HG03025 (cell line): Measurements from ENCODE around the gene WIPF3.

Source experiments
- ATAC-seq: cut with Tn5 transposase; IDR thresholded peaks from one replicate; pipeline ENCODE4 v1.9.1; 2021; ENCODE audit warnings: mild to moderate bottlenecking, moderate library complexity; ENCODE audit not compliant: unreplicated experiment, low FRiP score

Gene WIPF3

GRCh38 chr7:29843726-29844125, 37.4 kb downstream of the WIPF3 start:
- ATAC-seq: no peak

GRCh38 chr7:29844559-29844958, 38.3 kb downstream of the WIPF3 start:
- ATAC-seq: no peak

GRCh38 chr7:29847496-29847895, 41.2 kb downstream of the WIPF3 start:
- ATAC-seq: no peak

DNA sequence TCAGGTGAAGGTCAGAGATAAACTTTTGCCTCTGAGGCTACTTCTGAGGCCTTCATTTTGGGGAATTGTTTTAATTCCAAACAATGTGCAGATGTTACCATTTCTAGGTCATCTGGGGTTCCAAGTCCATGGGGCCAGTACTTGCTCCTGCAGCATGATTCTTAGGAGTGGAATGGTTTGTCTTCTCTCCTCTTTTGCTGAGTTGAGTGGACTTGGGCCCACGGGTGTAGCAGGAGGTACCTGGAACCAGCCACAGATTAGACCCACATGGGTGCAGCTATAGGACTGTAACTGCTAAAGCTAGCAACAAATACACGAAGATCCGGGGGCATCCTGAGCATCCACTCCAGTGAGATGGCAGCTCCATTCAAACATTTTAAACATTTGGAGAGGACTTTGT, 41.6 kb downstream of the WIPF3 start:
- no peak for ATAC-seq

GRCh38 chr7:29848941-29849340, 42.6 kb downstream of the WIPF3 start:
- no peak for ATAC-seq

DNA sequence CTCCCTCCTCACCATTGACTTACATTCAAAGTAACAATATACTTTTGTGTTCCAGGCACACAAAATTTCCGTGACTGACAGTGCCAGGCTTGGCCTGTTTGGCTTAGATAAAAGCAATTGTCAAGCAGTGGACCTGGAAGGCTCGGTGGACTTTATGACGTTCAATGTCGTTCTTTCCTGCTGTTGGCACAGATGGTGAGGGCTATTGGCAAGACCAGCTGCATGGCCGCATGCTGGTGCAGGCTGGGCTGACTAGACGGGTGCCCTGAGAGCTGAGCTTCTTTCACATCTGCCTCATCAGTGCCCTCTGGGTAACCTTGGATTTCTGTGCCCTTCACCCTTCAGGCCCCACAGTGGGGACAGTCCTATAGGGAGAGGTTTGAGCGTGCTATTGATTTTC, 45.2 kb downstream of the WIPF3 start:
- ATAC-seq: no peak

DNA sequence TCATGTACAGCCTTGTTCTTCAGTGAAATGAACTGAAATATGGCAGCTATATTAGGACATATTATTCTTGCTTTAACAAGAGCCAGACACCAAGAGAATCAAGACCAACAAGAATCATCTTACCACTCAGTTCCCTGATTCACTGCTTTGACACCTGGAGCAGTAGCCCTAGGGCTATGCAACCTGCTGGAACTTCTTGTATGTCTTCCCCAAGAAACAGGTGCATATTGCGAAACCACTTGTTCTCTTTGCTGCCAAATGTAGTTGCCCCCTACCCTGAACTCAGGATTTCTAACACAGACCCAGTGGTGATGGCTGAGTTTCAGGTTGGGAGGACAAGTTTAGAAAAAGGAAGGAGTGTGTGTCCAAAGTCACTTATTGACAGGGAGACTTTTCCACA, 46.1 kb downstream of the WIPF3 start:
- ATAC-seq: no peak

DNA sequence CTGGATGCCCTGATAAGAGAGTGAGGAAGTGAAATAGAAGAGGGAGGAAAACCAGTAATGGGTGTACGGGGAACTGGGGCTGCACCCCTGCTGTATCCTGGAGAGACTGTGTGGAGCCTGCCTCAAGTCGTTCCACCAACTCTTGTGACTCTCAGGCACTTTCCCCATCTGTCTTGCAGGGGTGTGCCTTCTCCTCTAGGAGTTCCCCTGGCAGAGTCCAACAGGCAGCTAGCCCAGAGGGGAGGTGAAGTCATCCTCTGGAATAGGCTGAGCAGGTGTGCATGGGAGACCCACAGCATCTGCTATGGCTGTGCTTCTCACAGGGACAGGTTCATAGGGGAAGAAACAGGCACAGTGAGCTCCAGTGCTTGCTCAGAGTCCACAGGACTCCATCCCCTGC, 46.8 kb downstream of the WIPF3 start:
- no peak for ATAC-seq

GRCh38 chr7:29853789-29854188, 47.5 kb downstream of the WIPF3 start:
- no peak for ATAC-seq

GRCh38 chr7:29854257-29854938, 48.1 kb downstream of the WIPF3 start:
- ATAC-seq: no peak

DNA sequence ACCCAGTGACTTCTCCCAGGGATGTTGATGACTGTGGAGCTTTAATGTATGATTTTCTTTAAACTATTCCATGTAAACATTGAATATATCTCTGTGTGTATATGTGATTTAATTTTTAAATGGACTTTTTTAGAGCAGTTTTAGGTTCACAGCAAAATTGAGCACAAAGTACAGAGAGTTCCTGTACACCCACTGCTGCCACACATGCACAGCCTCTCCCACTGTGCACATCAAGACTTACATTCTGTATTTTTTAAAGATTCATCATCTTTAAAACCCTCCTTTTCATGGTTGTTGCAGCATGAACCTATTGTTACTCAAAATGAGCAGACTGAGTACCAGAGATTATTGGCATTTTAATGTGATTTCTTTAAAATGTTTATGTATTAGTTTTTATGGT, 51.3 kb downstream of the WIPF3 start:
- ATAC-seq: no peak

DNA sequence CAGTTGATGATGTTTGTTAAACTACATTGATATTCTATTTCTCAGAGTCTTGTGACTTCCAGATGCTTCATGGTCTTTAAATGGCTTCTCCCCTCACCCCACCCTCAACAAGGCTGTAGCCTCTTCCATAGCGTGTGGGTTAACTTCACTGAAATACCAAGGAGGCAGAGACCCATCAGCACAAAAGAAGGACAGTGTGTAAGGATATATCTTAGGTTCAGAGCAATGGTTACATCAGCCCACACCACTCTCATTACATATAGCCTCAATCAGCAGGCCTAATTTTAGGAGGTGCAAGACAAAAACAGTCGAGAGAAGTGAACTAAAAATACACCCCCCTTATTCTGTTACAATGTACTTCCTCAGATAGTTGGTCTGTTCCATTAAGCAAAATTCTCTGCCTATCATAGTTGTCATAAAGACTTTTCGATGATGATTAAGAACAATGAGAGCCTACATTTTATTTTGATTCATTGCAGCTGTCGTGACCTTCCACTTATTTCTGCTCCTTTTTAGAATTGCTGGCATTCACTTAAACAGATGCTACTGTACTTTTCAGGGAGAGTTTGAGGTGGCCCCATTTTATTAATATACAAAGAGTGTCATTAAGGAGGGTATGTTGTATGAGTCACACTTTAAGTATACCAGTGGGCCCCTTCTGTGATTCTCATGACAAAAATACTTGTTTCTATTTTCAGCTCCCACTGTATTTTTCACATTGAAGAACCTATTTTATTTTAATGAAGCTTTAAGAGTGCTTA, 52.1 kb downstream of the WIPF3 start:
- ATAC-seq: no peak

GRCh38 chr7:29859104-29859503, 52.8 kb downstream of the WIPF3 start:
- ATAC-seq: no peak

DNA sequence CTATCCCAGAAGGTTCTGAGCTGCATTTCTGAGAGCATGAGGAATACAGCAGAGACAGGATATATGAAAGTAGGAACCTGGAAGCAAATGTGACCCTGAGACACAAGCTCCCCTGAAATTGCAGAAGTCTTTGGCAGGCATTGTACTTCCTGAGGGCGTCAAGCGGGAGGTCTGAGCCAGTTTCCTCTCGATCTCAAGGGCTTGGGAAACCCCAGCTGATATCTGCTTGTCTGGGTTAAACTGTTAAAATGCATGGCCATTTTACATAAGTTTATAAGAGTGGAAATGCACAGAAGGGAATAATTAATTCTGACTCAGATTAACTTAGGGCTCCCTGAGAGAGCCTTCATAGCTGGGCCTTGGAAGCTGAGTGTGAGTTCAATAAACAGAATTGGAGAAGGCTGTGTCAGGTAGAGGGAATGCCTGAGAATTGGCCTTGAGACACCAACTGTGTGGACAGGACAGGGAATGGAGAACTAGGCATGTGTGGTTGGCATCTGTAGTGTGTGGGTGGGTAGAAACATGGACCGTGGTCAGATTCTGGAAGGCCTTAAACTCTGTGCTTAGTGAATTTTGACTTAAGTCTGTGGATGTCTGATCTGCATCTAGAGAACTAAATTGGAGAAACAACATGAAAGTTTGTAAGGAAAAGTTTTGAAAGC, 53.3 kb downstream of the WIPF3 start:
- ATAC-seq: no peak

DNA sequence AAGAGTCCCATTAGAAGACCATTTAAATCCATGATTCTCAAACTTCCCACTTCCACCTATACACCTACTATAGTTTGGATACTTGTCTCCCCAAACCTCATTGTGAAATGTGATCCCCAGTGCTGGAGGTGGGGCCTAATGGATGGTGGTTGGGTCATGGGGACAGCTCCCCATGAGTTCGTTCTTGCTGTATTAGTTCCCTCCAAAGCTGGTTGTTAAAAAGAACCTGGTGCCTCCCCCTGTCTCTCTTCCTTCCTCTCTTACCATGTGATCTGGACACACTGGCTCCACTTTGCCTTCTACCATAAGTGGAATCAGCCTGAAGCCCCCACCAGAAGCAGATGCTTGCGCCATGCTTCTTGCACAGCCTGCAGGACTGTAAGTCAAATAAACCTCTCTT, 53.9 kb downstream of the WIPF3 start:
- no peak for ATAC-seq

- ATAC-seq: no peak
Measured at GRCh38 chr7:29861884-29862283, 55.6 kb downstream of the WIPF3 start.

DNA sequence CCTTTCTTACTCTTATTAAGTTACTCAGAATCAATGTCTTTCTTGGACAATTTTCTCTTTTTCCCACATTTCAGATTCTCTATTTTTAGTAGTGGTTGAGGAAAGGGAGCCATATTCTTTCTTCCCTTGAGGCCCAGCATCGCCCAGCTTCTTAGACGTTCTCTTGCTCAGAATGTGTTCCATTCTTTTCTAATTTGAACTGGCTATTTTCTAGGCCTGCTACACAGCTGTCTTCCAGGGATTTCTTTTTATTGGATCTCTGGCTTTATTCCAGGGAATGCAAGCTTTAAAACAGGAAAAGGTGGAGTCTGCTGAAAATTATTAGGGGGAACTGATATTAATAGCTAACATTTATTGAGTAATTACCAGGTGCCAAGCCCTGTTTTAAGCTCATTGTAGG, 58.3 kb downstream of the WIPF3 start:
- ATAC-seq: no peak

DNA sequence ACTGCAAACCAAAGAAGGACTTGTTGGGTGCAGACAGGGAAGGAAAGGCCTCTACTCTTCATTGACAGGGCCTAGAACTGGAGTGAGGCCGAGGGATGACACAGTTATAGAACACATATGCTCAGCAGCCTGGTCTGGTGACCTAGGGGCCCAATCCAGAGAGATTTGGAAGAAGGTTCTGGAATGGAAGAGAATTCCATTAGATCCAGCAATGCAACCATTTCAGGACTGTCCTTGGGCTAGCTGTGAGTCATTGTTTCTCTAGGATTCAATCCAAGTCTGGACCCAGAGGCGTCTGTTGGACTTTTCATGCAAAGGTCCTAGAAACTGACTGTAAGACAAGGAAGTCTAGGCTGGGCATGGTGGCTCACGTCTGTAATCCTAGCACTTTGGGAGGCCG, 59.2 kb downstream of the WIPF3 start:
- no peak for ATAC-seq

GRCh38 chr7:29866490-29866930, 60.2 kb downstream of the WIPF3 start:
- ATAC-seq: no peak

DNA sequence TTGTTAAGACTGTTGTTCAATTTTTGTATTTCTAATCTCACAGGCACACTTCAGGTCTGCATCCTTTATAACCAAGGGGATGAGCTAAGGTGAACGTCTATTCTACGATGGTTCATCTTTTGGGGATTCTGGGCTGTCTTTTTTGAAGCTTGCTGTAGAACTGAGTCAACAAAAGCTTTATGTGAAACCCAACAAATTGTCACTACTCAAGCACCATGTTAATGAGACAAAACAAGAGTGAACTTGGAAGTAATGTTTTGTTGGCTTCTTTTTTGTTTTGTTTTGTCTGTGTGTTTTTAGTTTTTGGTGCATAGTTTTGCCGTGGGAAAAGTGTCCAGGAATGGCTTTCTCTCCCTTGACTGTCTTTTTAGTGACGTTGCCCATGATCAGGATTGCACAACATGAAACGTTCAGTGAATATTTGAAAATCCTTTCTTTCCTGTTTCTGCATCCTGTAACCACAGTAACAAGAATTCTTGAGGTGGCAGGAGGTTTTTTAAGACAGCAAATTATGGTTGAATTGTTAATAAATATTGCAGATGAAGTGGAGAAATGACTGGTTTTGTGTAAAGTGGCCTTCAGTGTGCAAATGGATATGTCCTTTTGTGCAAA, 65.6 kb downstream of the WIPF3 start:
- no peak for ATAC-seq

- no peak for ATAC-seq
Measured at GRCh38 chr7:29873644-29874294, 67.5 kb downstream of the WIPF3 start.
